Measurements from ENCODE around the gene RABGAP1L.
A peak's percentile ranks its signal among the peaks of the same experiment; 100 is the strongest.

RABGAP1L gene

DNA sequence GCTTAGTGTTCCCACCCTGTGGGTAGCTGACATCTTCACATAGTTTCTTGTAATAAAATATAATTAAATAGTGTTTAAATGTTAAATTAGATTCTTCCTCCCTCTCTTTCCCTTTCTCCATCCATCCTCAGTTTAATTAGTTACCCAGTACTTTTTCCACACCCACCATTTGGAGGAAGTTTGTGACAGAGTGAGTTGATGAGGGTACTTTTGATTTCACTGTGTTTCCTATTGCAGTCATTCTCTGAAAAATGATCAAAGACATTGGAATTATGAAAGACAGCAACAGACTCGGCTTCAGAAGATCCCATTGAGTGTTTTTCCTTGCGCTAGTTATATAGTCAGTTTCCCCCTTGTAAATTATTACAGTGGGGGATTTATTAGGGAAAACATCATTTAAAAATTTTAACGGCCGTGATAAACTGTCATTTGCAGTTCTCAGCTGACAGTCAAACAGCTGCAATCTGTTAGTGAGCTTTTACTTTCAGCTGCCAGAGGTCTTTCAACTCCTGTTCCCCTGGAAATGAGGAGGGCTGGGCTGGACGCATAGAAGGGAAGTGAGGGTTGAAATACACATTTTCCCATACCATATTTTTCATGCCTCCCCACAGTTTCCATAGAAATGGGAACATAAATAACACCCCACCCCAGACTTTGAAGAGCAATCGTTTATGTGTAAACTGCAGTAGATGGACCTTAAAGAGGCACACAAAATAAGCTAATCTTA is 779.1 kb downstream of the RABGAP1L start:
- H3K27me3 Mint-ChIP-seq (ENCODE audit: low read depth): no peaks in the 10 kb centered on the region
- peak overlapping the region; percentile 33 to 69 (median 38) for H3K27ac Mint-ChIP-seq
- H3K9me3 Mint-ChIP-seq: no peaks in the 10 kb centered on the region
- peak overlapping the region; percentile 1 to 45 (median 28) for H3K4me3 Mint-ChIP-seq
- H3K4me1 Mint-ChIP-seq: peaks cover 26% of the 10 kb centered on the region
- no peak for TF ChIP-seq CTCF (IDR thresholded peaks at IDR 0.05; ENCODE audit: unreplicated experiment in 3 of 3)
- H3K36me3 Mint-ChIP-seq (ENCODE audit: low read depth): no peaks in the 10 kb centered on the region

DNA sequence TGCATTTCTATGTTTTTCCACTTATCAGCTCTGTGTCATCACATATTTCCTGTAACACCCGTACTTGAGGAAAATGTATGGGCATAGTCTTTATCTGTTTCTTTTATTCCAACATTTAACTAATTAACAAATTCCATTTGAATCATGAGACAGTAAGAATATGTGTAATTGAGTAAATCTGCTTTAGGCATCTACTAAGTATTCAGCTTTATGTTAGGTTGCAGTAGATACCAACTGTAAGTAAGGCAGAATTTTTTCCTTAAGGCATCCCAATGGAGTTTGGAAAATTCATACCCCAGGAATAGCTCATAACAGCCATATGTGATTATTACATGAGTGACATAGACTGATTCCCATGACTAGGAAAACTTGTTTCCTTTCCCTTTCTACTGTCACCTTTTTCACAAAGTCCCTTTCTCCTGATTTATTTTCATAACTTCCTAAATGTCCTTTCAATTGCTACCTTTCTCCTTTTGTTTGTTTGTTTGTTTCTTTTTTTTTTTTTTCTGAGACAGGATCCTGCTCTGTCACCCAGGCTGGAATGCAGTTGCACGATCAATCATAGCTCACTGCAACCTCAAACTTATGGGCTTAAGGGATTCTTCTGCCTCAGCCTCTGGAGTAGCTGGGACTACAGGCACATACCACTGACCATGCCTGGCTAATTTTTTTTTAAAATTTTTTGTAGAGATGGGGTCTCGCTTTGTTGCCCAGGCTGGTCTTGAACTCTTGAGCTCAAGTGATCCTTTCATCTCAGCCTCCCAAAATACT is 780.6 kb downstream of the RABGAP1L start:
- peaks cover 29% of the 10 kb centered on the region for H3K4me1 Mint-ChIP-seq

GRCh38 chr1:174940646-174941175 is 781.4 kb downstream of the RABGAP1L start:
- no peak for TF ChIP-seq CTCF (IDR thresholded peaks at IDR 0.05; ENCODE audit: unreplicated experiment in 3 of 3)
- H3K27ac Mint-ChIP-seq: peak overlapping the region in 1 of 3 experiments; percentile 55
- H3K27me3 Mint-ChIP-seq (ENCODE audit: low read depth): no peaks in the 10 kb centered on the region
- no peak overlapping the region for H3K4me3 Mint-ChIP-seq
- peaks cover 36% of the 10 kb centered on the region for H3K4me1 Mint-ChIP-seq
- no peaks in the 10 kb centered on the region for H3K36me3 Mint-ChIP-seq (ENCODE audit: low read depth)
- H3K9me3 Mint-ChIP-seq: no peaks in the 10 kb centered on the region

More for the DNA sequence above, 780.6 kb downstream of the RABGAP1L start:
- no peak for TF ChIP-seq CTCF (IDR thresholded peaks at IDR 0.05; ENCODE audit: unreplicated experiment in 3 of 3)
- Mint-ChIP-seq H3K36me3 (ENCODE audit: low read depth) (no peaks in the 10 kb centered on the region), H3K27ac (peak overlapping the region in 1 of 3 experiments; percentile 55), H3K4me3 (no peak overlapping the region), H3K9me3 (no peaks in the 10 kb centered on the region), H3K27me3 (ENCODE audit: low read depth) (no peaks in the 10 kb centered on the region)

DNA sequence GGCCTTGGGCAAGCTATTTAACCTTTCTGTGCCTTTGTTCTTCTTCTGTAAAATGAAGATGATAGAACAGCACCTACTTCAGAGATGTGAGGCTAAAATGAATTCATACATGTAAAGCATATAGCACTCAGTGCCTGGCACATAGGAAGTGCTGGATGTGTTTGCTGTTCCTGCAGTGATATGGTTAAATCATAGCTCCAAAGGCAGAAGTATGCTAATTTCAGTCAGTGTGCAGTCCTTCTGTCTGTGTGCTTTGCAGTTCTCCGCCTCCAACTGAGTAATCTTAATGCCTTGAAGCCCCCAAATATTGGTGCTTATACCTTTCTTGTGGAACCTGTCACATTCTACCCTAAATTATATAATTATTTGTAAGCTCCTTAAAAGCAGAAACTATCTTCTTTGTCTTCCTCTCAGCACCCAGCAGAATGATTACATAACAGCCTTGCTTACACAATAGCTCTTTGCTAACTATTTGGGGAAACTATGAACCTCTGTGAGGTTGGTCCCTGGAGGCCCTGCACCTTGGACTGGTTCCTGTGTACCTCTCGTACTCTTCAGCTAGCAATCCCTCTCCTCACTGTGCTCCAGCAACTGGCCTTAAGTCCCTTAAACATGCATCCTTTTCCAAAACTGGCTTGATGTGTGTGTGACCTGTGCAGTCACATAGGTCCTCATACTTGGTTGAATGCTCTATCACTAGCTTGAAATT is 783.4 kb downstream of the RABGAP1L start:
- peak overlapping the region in 1 of 3 experiments; percentile 16 for H3K27ac Mint-ChIP-seq
- no peaks in the 10 kb centered on the region for H3K36me3 Mint-ChIP-seq (ENCODE audit: low read depth)
- H3K27me3 Mint-ChIP-seq (ENCODE audit: low read depth): no peaks in the 10 kb centered on the region
- H3K9me3 Mint-ChIP-seq: no peaks in the 10 kb centered on the region
- H3K4me1 Mint-ChIP-seq: peaks cover 40% of the 10 kb centered on the region
- H3K4me3 Mint-ChIP-seq: no peak overlapping the region
- TF ChIP-seq CTCF (IDR thresholded peaks at IDR 0.05; ENCODE audit: unreplicated experiment in 3 of 3): no peak

GRCh38 chr1:174946031-174946430 is 786.7 kb downstream of the RABGAP1L start:
- no peaks in the 10 kb centered on the region for H3K27me3 Mint-ChIP-seq (ENCODE audit: low read depth)
- H3K27ac Mint-ChIP-seq: peak overlapping the region in 2 of 3 experiments; percentile 32 to 88
- no peaks in the 10 kb centered on the region for H3K36me3 Mint-ChIP-seq (ENCODE audit: low read depth)
- no peaks in the 10 kb centered on the region for H3K9me3 Mint-ChIP-seq
- no peak for TF ChIP-seq CTCF (IDR thresholded peaks at IDR 0.05; ENCODE audit: unreplicated experiment in 3 of 3)
- H3K4me3 Mint-ChIP-seq: no peak overlapping the region
- H3K4me1 Mint-ChIP-seq: peaks cover 15% of the 10 kb centered on the region
